ENCODE data around the gene SDK1. TPM values are rescaled to one million over a fixed set of nuclear protein-coding genes. Genes with fewer than 3 reads are reported as not detected.

Gene SDK1
- total and polyA plus RNA-seq, 10 of the 15 experiments (the other 5 are each of a cell fraction or from before 2014, with no cell fraction given): 0.14 to 0.33 TPM; not detected in 8

DNA sequence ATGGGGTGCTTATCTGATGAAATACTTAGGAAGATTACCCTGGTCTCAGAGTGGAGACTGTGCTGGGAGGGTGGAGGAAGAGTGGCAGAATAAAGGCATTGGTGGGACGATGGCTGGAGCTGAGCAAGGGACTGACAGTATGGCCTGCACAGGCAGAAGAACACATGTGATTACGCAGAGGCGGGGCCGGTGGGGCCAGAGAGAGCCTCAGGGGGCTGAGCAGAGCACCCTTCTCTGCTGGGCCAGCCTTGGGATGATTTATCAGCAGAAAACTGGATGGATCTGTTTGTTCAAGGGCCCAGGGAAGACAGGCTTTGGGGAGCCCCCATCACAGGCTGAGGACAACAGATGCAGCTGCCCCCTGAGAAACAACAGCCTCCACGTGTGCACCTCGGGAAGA, 272.1 kb downstream of the SDK1 start:
- Histone ChIP-seq H3K4me1 (ENCODE audit: control insufficient read depth, insufficient read depth, low read length) (no peaks in the 10 kb centered on the region), H3K4me2 (ENCODE audit: control insufficient read depth, insufficient read depth) (no peak overlapping the region), H3K27ac (ENCODE audit: control insufficient read depth, insufficient read depth) (no peak overlapping the region), H3K9me3 (replicated peaks; ENCODE audit: control insufficient read depth, insufficient read depth, low read length) (no peaks in the 10 kb centered on the region; the same call in 2 of the 3 replicates), H4K20me1 (ENCODE audit: control insufficient read depth, insufficient read depth) (no peaks in the 10 kb centered on the region), H3K79me2 (ENCODE audit: control insufficient read depth, insufficient read depth, low read length) (no peaks in the 10 kb centered on the region), H2AFZ (ENCODE audit: control insufficient read depth, low read depth, low read length) (no peak overlapping the region), H3K36me3 (ENCODE audit: control insufficient read depth in 2 of 2, insufficient read depth in 2 of 2, low read length in 1 of 2) (no peaks in the 10 kb centered on the region), H3K9ac (ENCODE audit: control insufficient read depth, insufficient read depth, low read length) (no peak overlapping the region), H3K4me3 (no peak overlapping the region), H3K27me3 (replicated peaks in 1 of 2; ENCODE audit: control insufficient read depth in 2 of 2, insufficient read depth in 2 of 2, low read length in 1 of 2) (no peaks in the 10 kb centered on the region)
- ATAC-seq (no peak), FAIRE-seq (no peak), DNase-seq (ENCODE audit: low read depth, low spot score) (no peak)
- in situ Hi-C loops (cut with MboI) (no loop called here), intact Hi-C loops (cut with micrococcal nuclease; ENCODE audit: unreplicated experiment) (no loop called here)
- SMC1A ChIA-PET (ENCODE audit: uncharacterized antibody, unreplicated experiment): no interaction called here
- WGBS (ENCODE audit: insufficient coverage, insufficient replicate concordance, low lambda C conversion rate, missing lambda C conversion rate): 35% methylated on average over 6 of the region's 6 CpGs
- POLR2A ChIA-PET: no interaction called here
- BruUV-seq (replicated peaks): no TSS peak
- TF ChIP-seq MLLT1 (IDR thresholded peaks at IDR 0.05): no peak
- no peak for TF ChIP-seq SRF (IDR thresholded peaks at IDR 0.05; ENCODE audit: low read depth in 2 of 2, low read length in 2 of 2)
- no peak for TF ChIP-seq PKNOX1 (IDR thresholded peaks at IDR 0.05)
- no peak for TF ChIP-seq ZBTB11 (CRISPR knock-in tag; IDR thresholded peaks at IDR 0.05)
- TF ChIP-seq CREM (IDR thresholded peaks at IDR 0.05; ENCODE audit: low read depth): no peak
- no peak for TF ChIP-seq NFYB (IDR thresholded peaks at IDR 0.05; ENCODE audit: insufficient read depth, low read depth, low read length)
- TF ChIP-seq CBX3 (IDR thresholded peaks at IDR 0.05; ENCODE audit: borderline replicate concordance, low read depth): no peak
- no peak for TF ChIP-seq ZBTB33 (IDR thresholded peaks at IDR 0.05)
- no peak for TF ChIP-seq MXI1 (IDR thresholded peaks at IDR 0.05; ENCODE audit: low read depth, low read length)
- TF ChIP-seq SPI1 (IDR thresholded peaks at IDR 0.05; ENCODE audit: borderline replicate concordance, insufficient read depth, low read depth, low read length): no peak
- TF ChIP-seq RFX5 (IDR thresholded peaks at IDR 0.05; ENCODE audit: low read depth, low read length): no peak
- TF ChIP-seq CTCF (IDR thresholded peaks at IDR 0.05 in 2 of 3, conservative IDR thresholded peaks at IDR 0.05 in 1 of 3; ENCODE audit: control insufficient read depth in 2 of 3, extremely low read depth in 1 of 3, insufficient read depth in 1 of 3, low read depth in 3 of 3, low read length in 3 of 3): no peak
- TF ChIP-seq IKZF1 (conservative IDR thresholded peaks at IDR 0.05): no peak
- RAD21 ChIA-PET (ENCODE audit: unreplicated experiment): no interaction called here
- CTCF ChIA-PET: no interaction called here

All from GM12878 (cell line).